GM18868 (cell line): ENCODE results near the gene CELSR1.

Experiments used
- ATAC-seq: cut with Tn5 transposase; IDR thresholded peaks from one replicate; pipeline ENCODE4 v1.9.1; 2021; ENCODE audit warnings: mild to moderate bottlenecking, moderate library complexity; ENCODE audit not compliant: unreplicated experiment

CELSR1 gene

DNA sequence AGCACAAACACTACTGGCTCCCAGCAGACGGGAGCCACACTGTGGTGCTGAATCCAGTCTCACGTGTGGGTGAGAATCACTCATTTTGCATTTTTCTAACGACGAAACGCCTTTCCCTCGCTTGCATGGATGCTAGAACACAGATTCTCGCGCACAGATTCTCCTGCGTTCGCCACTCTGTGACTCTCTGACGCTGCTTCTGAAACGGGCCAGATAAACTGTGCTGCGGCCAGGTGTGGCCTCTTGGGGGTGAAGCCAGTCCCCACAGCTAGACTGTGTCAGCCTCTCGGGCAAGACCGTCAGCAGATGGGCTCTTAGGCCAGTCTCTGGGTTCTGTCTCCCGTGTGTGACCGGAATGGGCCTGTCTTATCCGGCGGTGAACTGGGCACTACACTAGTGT is 157.4 kb downstream of the CELSR1 start:
- no peak for ATAC-seq

DNA sequence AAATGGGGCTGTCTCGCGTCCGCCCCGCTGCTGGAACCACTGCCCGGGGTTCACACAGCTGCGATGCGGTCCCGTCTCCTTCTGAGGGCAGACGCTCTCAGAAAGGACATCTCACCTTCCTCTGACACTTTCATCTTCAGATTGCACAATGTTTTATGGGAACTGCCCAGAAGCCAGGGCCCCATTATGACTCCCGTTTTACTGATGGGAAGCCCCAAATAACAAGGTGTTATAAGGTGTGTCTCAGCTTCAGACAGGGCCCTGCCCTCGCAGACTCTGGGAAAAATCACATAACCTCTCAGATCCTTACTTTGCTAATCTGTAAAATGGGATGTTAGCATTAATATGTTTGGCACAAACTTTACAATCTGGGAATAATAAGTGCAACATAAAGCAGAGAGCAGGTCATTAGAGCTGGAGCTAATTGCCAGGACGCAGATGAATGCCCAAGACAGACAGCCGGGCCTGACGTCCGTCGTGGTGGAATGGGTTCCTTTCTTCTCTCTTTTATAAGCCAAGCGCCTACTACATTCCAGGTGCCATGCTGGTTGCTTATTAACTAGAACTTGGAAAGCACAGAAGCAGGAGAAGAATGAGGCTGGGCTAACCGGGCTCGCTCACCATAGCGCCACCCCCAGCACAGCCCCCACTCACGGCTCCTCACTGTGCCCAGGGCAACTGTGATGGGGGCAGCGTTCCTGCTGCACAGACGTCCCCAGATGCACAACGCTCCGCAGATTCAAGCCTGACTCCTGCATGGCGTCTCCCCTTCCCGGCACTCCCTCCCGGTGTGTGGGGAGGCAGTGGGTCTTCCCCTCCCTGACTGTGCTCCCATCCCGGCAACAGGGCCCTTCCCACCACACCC is 158.1 kb downstream of the CELSR1 start:
- no peak for ATAC-seq

DNA sequence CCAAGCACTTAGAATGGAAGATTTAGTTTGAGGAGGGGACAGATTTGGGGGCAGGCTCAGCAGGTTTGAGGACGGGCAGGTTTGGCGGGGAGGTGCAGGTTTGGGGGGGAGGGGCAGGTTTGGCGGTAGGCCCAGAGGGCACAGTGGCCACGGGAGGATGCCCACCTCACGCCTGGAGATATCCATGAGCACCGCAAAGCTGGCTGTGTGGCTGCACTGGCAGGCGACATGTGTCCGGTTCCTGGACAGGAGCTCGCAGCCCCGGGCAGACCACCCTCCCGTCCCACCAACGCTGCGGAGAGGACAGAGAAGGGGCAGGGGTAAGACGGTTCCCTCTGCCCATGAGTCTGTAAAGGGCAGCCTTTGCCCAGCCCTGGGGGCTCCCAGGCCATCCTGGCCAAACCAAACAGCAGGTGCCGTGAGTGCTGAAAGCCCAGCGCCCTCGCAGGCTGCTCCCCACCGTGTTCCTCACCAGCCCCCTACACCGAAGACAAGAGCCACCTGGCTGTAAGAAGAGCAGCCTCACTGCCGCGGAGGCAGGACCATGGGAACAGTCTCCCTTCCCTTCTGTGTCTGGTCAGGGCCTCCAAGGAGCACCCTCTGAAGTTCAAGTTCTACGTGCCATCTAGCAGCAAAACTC is 158.9 kb downstream of the CELSR1 start:
- ATAC-seq: no peak

DNA sequence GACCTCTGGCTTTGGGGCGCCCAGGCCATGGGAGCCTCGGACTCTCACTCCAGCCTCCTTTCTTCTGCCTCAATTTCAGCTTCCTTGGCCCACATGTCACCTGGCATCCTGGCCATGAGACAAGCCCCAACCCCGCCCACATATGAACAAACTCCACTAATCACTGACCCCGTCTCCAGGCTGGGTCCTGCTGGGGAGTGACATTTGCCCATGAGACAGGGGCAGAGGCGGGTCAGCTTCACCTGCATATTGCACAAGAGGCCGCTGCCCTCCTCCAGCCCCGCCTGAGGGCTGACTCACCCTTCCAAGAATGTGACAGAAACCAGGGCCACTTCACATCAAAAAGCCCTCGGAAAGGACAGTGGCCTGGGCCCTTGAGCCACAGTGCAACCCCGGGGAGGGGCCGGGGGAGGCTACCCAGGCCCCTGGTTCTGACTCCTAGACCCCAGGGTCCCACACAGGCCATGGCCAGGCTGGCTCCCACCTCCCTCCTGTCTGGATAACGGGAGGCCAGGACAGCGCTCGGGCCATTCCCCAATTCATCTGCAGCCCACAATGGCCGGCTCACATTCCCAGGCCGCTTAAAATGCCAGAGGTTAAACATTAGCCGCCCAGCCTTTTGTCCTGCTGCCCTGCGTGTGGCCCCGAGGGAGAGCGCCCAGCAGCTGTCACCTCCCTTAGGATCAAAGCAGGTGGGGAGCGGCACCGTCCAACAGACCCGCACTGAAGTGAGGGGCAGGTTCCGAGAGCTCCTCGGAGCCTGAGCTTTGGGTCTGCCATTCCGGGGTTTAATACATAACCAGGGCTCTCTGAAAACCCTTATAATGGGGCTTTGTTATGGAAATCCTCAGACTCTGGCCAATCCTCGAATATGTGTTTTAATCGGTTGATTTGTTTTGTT is 159.6 kb downstream of the CELSR1 start:
- ATAC-seq: no peak

DNA sequence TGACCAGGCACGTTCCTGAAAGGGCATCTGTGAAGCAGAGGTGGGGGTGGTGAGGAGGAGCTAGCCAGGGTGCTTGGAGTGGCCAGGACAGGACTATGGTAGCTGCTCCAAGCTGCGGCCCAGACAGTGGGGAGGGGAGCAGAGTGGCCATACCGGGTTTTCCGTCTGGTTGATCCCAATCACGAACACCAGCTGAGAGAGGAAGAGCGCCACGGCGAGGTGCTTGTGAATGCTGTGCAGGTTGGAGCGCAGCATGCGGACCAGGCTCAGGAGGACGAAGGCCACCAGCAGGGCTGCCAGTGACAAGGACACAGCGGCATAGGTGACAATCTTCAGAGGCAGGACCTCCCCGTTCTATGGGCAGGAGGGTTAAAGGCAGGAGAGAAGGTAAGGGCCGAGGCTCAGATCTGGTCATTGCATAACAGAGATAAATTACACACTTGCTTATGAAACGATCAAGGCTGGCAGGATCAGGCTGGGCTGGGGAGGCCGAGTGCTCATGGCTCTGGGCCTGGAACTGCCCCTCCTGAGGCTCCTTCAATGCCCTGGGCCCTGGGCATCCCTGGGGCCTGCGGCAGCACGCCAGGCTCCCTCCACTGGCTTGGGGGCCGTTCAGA is 160.4 kb downstream of the CELSR1 start:
- no peak for ATAC-seq

DNA sequence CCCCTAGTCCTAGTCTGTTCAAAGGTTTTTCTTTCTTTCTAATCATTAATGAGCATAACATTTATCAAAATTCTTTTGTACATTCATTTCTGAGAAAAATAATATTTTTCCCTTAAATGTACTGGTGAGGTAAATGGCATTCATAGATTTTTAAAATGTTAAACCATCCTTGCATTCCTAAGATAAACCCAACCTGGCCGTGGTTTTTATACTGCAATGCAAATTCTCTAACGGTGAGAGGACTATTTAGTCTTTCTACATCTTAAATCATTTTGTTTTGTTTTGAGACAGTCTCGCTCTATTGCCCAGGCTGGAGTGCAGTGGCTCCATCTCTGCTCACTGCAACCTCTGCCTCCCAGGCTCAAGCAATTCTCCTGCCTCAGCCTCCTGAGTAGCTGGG is 161.3 kb downstream of the CELSR1 start:
- ATAC-seq: no peak

DNA sequence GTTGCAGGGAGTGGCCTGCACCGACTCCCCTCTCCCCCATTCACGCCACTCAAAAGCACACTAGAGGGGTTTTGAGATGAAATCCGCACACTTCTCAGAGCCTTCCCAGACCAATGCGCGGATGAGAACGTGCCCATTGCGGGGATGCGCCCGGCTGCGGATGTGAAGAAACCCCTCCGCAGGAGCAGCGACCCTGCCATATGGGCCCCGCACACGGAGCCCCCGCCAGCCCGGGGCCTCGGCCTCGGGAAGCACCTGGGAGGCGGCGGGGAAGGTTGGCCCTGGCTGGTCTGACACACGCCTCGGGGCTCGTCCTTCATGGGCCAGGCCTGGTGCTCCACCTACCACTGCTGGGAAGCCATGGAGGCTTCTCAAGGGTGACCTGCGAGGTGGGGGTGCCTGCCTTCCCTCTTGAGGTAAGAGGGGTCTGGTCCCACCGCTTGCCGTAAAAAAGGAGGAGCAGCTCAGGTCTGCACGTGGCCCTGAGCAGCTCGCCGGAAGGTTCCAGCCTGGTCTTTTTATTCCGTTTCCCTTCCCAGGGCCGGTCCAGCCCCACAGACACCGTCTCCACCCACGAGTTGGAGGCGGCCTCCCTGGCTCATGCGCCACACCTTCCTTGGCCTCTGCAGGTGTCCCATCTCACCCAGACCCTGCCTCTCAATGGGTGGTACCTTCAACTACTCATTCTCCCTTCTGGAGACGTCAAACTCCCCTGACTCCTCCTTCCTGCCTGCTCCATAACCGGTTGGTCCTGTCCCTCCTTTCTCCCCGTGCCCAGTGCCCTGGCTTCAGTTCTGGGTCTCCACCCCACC is 162.6 kb downstream of the CELSR1 start:
- no peak for ATAC-seq

DNA sequence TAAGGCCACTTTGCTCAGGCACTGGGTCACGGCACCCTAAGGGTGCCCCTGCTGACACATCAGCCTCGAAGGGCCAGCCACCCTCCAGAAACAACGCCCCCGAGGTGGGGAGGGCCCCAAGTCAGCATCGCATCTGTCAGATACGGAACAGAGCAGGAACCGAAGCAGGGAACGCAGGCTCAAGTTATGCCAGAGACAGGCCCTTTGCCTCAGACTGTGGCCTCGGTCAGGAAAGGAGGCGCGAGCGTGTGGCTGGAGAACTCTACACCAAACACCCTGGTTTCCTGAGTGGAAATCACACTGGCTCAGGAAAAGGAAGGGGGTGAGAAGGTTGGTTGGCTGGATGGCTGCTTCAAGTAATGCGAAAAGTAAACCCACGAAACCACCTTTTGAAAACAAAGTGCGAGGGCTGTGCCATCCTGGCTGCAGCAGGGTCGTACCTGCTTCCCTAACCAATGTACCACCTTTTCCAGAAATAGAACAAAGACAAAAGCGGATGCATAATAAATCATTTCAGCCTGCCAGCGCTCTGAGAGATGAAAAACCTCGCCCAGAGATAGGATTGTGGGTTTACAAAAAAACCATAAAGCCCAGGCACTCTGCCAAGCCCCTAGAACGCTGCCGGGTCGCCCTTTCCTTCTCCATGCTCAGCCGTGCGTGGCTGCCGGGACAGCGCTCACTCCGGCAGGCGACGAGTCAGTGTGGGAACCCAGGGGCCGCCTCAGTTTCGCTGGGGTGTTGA is 163.3 kb downstream of the CELSR1 start:
- no peak for ATAC-seq

DNA sequence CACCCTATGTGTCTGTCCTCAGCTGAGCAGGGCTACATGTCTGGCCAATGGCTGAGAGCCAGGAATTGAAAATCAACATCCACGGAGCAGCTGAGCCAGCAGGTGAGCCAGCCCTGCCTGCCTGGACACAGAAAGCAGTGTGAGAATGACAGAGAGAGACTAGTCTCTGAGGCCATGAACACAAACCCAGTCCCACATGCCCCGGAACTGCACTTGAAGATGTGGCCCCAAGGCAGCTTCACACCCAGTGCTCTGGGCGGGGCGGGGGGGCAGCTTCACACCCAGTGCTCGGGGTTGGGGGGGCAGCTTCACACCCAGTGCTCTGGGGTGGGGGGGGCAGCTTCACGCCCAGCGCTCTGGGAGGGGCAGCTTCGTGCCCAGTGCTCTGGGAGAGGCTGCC is 164.3 kb downstream of the CELSR1 start:
- no peak for ATAC-seq

DNA sequence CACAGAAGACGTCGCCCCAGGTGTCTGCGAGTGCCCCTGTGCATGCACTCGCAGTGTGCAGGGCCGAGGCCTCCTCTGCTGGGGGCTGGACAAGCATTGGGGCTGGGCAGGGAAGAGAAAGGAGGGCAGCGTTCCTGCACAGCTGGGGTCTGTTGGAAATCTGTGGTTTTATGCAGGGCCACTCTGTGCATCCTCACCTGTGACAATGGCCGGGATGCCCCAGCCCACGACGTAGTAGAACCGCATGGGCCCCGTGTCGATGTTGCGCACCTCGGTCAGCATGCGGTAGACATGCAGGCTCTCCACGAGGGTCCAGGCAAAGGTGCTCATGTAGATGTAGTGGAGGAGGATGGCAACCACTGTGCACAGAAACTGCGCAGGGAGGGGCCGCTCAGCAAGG is 164.7 kb downstream of the CELSR1 start:
- ATAC-seq: no peak

DNA sequence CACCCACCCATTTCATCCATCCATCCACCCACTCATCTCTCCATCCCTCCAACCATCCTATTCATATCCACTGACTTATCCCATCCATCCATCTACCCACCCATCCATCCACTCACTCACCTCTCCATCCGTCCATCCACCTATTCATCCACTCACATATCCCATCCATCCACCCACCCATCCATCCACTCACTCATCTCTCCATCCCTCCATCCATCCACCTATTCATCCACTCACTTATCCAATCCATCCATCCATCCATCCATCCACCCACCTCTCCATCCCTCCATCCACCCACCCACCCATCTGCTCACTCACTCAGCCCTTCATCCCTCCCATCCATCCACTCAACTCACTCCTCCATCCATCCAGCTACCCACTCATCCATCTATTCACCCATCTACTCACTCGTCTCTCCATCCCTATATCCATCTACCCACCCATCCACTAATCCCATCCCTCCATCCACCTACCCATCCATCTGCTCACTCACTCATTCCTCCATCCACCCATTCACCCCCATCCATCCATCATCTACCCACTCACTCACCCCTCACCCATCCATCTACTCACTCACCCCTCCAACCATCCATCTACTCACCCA is 165.7 kb downstream of the CELSR1 start:
- no peak for ATAC-seq

DNA sequence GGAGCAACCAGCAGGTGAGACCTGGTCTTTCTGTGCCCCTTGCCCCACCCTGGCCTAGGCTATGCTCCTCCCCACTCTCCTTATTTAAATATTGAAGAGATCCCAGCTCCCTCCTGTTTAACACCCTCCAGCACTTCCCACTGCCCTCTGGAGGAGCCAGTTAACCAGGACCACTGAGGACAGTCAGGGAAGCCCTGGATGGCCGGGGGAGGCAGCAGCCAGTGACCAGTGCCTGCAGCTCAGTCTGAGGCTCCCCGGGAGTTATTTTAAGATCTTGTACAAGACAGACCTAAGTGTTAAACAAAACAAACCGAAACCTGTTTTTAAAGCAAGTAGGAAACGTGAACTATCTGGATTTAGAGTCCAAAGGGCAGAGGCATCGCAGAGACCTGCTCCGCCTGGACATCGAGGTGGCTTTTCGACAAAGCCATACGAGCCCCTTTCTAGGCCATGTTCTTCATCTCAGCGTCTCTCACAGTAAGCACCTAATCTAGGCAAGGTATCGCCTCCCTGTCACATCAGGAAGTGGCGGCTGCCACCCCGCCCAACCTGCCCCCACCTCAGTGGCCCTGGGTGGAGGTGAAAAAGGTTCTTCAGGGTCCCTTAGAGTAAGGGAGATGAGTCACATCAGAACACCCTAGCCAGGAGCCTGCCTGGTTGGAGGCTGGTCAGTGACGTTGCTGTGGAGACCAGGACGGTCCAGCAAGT is 166.7 kb downstream of the CELSR1 start:
- ATAC-seq: no peak

DNA sequence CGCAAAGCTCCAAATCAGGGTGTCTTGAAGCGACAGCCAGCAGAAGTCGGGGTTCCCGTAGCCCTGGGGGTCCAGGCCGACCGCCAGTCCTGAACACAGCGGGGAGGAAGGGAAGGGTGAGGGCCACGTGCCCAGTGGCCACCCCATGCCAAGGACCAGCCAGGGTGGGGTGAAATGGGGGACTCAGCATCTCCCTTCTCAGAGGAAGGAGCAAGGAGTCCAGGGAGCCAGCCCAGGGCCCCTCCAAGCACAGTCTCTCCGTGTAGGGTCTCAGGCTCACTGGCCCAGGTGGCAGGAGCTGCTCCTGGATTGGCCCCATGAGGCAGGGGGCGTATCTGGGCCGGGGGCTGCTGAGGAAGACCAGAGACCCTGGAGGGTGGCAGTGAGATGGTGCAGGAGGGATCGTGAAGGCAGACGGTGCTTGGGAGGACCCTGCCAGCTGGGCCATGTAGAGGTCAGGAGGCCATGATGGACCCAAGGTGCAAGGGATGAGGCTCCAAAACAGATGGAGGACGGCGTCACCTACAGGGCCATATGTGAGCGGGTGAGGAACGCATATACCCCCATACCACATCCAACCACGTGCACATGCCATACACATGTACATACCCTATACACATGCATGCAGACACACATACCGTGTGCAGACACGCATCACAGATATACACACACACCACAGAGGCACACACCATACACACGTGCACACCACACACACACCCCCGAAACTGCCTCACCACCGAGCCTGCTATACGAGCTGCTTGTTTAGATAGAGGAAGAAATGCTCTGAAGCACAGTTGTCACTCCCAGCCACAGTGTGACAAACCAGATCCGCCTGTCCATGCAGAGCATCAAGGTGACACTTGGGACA is 167.5 kb downstream of the CELSR1 start:
- ATAC-seq: no peak

DNA sequence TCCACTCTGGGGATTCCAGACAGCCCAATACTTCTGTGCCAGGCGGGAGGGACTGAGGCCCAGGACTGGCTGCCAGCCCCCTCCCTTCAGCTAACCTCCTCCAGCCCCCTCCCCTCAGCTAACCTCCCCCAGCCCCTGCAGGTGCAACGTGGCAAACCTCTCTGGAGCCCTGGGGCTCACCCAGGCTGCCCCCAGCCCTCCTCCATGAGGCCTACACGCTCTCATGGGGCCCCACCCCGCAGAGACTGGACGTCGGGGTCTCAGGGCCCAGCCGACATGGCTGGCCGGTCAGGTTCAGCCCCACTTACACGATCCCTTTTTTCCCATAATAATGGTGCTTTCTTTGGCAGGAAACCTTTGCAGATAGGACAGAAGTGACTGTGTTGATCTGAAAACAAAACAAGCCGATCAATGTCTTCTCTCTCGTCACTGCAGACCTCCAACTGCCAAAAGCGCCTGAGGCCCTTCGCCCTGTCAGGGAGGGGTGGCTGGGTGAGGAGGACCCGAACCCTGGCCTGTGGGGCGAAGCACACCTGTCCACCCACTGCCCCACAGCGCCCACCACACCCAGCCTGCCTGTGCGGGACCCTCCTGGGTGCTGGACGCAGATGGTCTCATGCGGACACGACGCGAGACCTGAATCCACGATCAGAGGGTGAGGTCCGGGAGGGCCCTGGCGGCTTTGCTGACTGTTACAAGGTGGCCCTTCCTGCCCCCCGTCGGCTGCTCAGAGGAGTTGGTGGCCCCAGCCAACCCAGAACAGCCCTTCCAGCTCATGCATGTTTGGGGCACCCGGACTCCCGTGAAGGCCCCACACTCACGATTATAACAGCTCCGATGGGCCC is 168.3 kb downstream of the CELSR1 start:
- ATAC-seq: no peak

DNA sequence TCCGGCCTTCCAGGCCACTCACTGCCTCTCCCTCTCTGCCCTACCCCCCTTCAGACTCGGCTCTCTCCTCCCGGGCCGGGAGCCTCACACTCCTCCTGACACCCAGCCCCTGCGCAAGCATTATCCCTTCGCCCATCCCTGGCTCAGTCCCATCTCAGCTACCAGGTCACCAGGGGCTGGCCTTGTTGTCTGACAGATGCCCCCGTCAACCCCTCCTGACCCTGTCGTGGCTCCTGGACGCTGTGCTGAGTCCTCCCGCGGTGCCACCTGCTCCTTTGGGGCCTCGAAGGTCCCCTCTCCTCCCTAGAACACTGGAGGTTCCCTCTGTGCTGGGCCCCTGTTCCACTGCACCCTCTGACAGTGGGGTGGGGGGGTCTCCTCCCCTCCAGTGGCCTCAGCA is 169.0 kb downstream of the CELSR1 start:
- ATAC-seq: no peak

DNA sequence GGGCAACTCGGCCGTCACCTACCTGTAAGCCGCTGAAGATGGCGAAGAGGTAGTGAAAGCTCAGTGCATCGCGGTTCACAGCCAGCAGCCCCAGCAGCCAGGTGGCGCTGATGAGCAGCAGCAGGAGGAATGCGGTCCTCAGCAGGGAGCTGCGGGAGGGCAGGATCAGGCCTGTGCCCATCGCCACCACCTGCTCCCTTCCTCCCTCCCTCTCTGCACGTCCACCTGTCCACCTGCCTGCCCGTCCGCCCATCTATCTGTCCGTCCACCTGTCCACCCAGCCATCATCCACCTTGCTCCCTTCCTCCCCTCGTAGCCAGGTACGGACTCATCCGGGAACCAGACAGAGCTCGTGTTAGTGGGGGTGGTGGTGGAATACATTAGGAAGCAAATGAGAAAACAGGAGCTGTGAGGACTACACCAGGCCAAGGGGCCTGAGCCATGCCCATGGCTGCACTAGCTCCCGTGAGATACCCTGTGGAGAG is 169.7 kb downstream of the CELSR1 start:
- ATAC-seq: no peak
